HepG2 (cell line): Measurements from ENCODE around the gene CD19. TPM values are rescaled to one million over a fixed set of nuclear protein-coding genes. Genes with fewer than 3 reads are reported as not detected.

Experiments
- BATF2 ChIP-seq: sonication (generic); formaldehyde crosslinking; IDR thresholded peaks from 2 replicates; pipeline ENCODE4 v1.8.0; 2022; ENCODE audit warnings: mild to moderate bottlenecking, missing genetic modification reagents, moderate library complexity
- CTCF ChIP-seq: sonication (generic); formaldehyde crosslinking; IDR thresholded peaks from 2 replicates; pipeline ENCODE4 v1.5.0; 2020; ENCODE audit warnings: mild to moderate bottlenecking, missing genetic modification reagents, moderate library complexity
- FOXO4 ChIP-seq: sonication (generic); formaldehyde crosslinking; conservative IDR thresholded peaks from 2 replicates; pipeline ENCODE4 v1.8.1; 2023; ENCODE audit warnings: missing genetic modification reagents
- GMEB1 ChIP-seq: sonication (generic); formaldehyde crosslinking; IDR thresholded peaks from 2 replicates; pipeline ENCODE4 v1.5.1; 2020; ENCODE audit warnings: missing genetic modification reagents, mild to moderate bottlenecking, borderline replicate concordance
- KDM5B ChIP-seq: sonication (generic); formaldehyde crosslinking; IDR thresholded peaks from 2 replicates; pipeline ENCODE4 v1.4.0; 2020; ENCODE audit warnings: missing genetic modification reagents, mild to moderate bottlenecking, borderline replicate concordance
- LBX2 ChIP-seq: sonication (generic); formaldehyde crosslinking; IDR thresholded peaks from 2 replicates; pipeline ENCODE4 v1.5.0; 2020; ENCODE audit warnings: missing genetic modification reagents, mild to moderate bottlenecking, borderline replicate concordance
- RAD21 ChIP-seq: fragments of 450-650 bp; formaldehyde crosslinking; IDR thresholded peaks from 2 replicates; pipeline ENCODE4 v1.5.0; 2020; ENCODE audit warnings: mild to moderate bottlenecking
- RNF219 ChIP-seq: sonication (generic); formaldehyde crosslinking; IDR thresholded peaks from 2 replicates; pipeline ENCODE4 v1.5.0; 2020; ENCODE audit warnings: mild to moderate bottlenecking, missing genetic modification reagents
- SNAPC4 ChIP-seq: sonication (generic); formaldehyde crosslinking; IDR thresholded peaks from 2 replicates; pipeline ENCODE4 v1.4.0; 2020; ENCODE audit warnings: mild to moderate bottlenecking, missing genetic modification reagents
- SRF ChIP-seq: IDR thresholded peaks from 2 replicates; pipeline ENCODE4 v1.6.1; 2011; ENCODE audit warnings: mild to moderate bottlenecking, low read depth, low read length, moderate library complexity
- ZFAT ChIP-seq: sonication (generic); formaldehyde crosslinking; conservative IDR thresholded peaks from 2 replicates; pipeline ENCODE4 v1.8.1; 2023; ENCODE audit warnings: missing genetic modification reagents, inconsistent platforms
- ZNF501 ChIP-seq: sonication (generic); formaldehyde crosslinking; IDR thresholded peaks from 2 replicates; pipeline ENCODE4 v1.5.1; 2020; ENCODE audit warnings: mild to moderate bottlenecking, moderate library complexity, missing genetic modification reagents
- ZNF747 ChIP-seq: sonication (generic); formaldehyde crosslinking; IDR thresholded peaks from 2 replicates; pipeline ENCODE4 v1.8.1; 2023; ENCODE audit warnings: missing genetic modification reagents, mild to moderate bottlenecking, borderline replicate concordance
- polyA plus RNA-seq, 8 experiments: library from polyadenylated mRNA; depleted of rRNA in 3 of 8; stranded (reverse) in 7 of 8; unstranded in 1 of 8; fragments of >200 nt; fragmentation: Illumina TruSeq in 4 of 8; extraction: Trizol in 4 of 8; gene quantifications; 2 replicates each; pipeline versions ENCODE4 v1.2.1 to v1.2.3, GENCODE V29; 2011 to 2016; ENCODE audit warnings: low read depth in 4 of 8, missing spikeins in 1 of 8, mixed read lengths in 1 of 8; ENCODE audit not compliant: insufficient read depth in 1 of 8
- total RNA-seq, 5 experiments: library from RNA; depleted of rRNA; stranded (reverse); fragments of >200 nt; fragmentation: Illumina TruSeq; extraction: Trizol; gene quantifications; 2 replicates each; pipeline ENCODE4 v1.2.3, GENCODE V29; 2016; ENCODE audit warnings: low read depth in 1 of 5

Gene CD19
- total and polyA plus RNA-seq, 2 of the 13 experiments (the other 11 are each of a cell fraction or from before 2014, with no cell fraction given), result 0.55 to 1.1 TPM

GRCh38 chr16:28977703-28978662 lies 46.2 kb downstream of the CD19 start (continued):
- no peak for TF ChIP-seq ZFAT (CRISPR knock-in tag)
- no peak for TF ChIP-seq KDM5B (CRISPR knock-in tag)
- TF ChIP-seq LBX2 (CRISPR knock-in tag), result no peak
- TF ChIP-seq BATF2, result no peak
- no peak for TF ChIP-seq SNAPC4 (CRISPR knock-in tag)
- no peak for TF ChIP-seq ZNF501 (CRISPR knock-in tag)
- no peak for TF ChIP-seq ZNF747 (CRISPR knock-in tag)
- no peak for TF ChIP-seq SRF
- no peak for TF ChIP-seq FOXO4 (CRISPR knock-in tag)
- no peak for TF ChIP-seq RNF219
- TF ChIP-seq CTCF (CRISPR knock-in tag), result peak; percentile 80
- TF ChIP-seq GMEB1 (CRISPR knock-in tag), result no peak
- 0 out of 2 replicates have a peak, but pooled peaks have one; percentile 12 for TF ChIP-seq RAD21
